Adrenal gland (tissue), 12 donors: ENCODE measurements around the gene GPD1. TPM values are rescaled to one million over a fixed set of nuclear protein-coding genes. Genes with fewer than 3 reads are reported as not detected.

Experiments used
- DNase-seq, 7 donors: peaks; one replicate each; pipeline ENCODE4 v3.0.0-alpha.2; 2019 to 2020
- H3K27ac ChIP-seq, 5 donors: fragments of 200-600 bp; sonication (generic) in 4 of 5; 1 replicate in 3 of 5; 2 replicates in 2 of 5; pipeline versions ENCODE4 v1.5.1 to v1.8.0; 2016 to 2020; ENCODE audit warnings: mild to moderate bottlenecking in 1 of 5
- H3K27me3 ChIP-seq: fragments of 200-600 bp; 2 replicates; pipeline ENCODE4 v1.8.0; 2021
- H3K36me3 ChIP-seq, 2 donors: fragments of 200-600 bp; replicated peaks in 1 of 2; 1 replicate in 1 of 2; 2 replicates in 1 of 2; pipeline versions ENCODE4 v1.5.1 to v1.8.0; 2018 to 2022
- H3K4me1 ChIP-seq, 2 donors: fragments of 200-600 bp; replicated peaks in 1 of 2; 1 replicate in 1 of 2; 2 replicates in 1 of 2; pipeline versions ENCODE4 v1.5.1 to v1.8.0; 2018 to 2021
- H3K4me3 ChIP-seq, 4 donors: fragments of 200-600 bp; sonication (generic) in 3 of 4; one replicate each; pipeline ENCODE4 v1.5.1; 2016 to 2018
- H3K9me3 ChIP-seq, 3 donors: fragments of 200-600 bp; sonication (generic) in 1 of 3; replicated peaks in 1 of 3; 1 replicate in 2 of 3; 2 replicates in 1 of 3; pipeline versions ENCODE4 v1.5.1 to v1.8.0; 2016 to 2021
- POLR2A ChIP-seq, 2 donors: fragments of 450-650 bp; IDR thresholded peaks; one replicate each; pipeline ENCODE4 v1.6.1; 2017; ENCODE audit warnings: antibody characterized with exemption in 2 of 2, mild to moderate bottlenecking in 2 of 2, moderate library complexity in 1 of 2
- WGBS, 4 donors: extraction: QIAGEN DNeasy Blood & Tissue Kit in 2 of 4; methylation state at CpG; one replicate each; pipeline versions ENCODE4 v1.1.5 to v1.1.7; 2013 to 2017; 5-methylcytosine and 5-hydroxymethylcytosine counted together
- intact Hi-C, 2 donors: fragments of 100-400 bp; cut with DNase I; formaldehyde crosslinking; loops; one replicate each; pipeline versions ENCODE4 v1.14.1 to v1.15.0; 2022 to 2023
- polyA plus RNA-seq, 3 donors: library from polyadenylated mRNA; stranded (reverse); fragments of 200-250 nt in 2 of 3; fragments of 350-450 nt in 1 of 3; fragmentation: Illumina TruSeq in 1 of 3; extraction: RNeasy Lipid Tissue Mini Kit (QIAGEN cat#74804) in 1 of 3; gene quantifications; one replicate each; pipeline ENCODE4 v1.2.3, GENCODE V29; 2013 to 2014
- total RNA-seq, 9 donors: library from RNA; depleted of rRNA in 4 of 9; stranded (reverse); fragments of >200 nt in 4 of 9; fragments of 120-200 nt in 1 of 9; fragmentation: NEBNext Ultra II Directional in 1 of 9; extraction: Animal tissue kit (Norgen Biotek cat#: 25700) in 1 of 9; gene quantifications; one replicate each; pipeline versions ENCODE4 v1.1.0 to v1.2.4, GENCODE V29; 2013 to 2023
- TF ChIP-seq, protein P1 (sequence below), 6 experiments: fragments of 450-650 bp in 4 of 6; fragments of 200-600 bp in 2 of 6; sonication (generic) in 1 of 6; IDR thresholded peaks; 1 replicate in 5 of 6; 2 replicates in 1 of 6; pipeline versions ENCODE4 v1.5.1 to v1.8.0; 2016 to 2021; ENCODE audit warnings: antibody characterized with exemption in 6 of 6, mild to moderate bottlenecking in 2 of 6, moderate library complexity in 1 of 6
- donor health status: healthy with polysubstance abuse.
- donor health status: Bipolar disorder and iron deficiency.
- donor health status: DM: yes; HTN: yes; CAD: no.
- donor health status: DM: no; HTN: no; CAD: no.
- donor health status: DM: no; HTN: no; CAD: no.
- donor health status: DM: yes; HTN: yes; CAD: no.

The GPD1 gene
- total and polyA plus RNA-seq, 12 donors = 0.43 to 36.9 (median 2.6) TPM

DNA sequence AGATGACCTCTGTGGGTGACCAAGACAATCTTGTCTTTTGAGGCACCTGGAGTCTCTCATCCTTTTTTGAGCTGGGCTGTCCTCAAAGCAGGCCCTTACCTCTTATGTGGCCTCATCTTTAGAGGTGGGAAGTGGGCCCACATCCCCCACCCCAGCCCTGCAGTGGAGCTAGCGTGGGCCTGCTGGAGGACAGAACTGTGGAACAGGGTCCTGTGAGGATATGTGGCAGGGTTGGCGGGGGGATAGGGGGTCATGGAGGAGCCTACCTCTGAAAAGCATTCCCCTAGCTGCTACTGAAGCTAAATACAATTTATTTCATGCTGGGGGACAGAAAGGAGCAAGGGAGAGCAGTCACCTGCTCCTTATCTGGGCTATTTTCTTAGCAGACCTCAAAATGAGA lies 457 bp upstream of the GPD1 start:
- no peaks in the 10 kb centered on the region for H3K27me3 ChIP-seq
- H3K4me3 ChIP-seq = no peak overlapping the region
- no peaks in the 10 kb centered on the region for H3K9me3 ChIP-seq
- no peak for DNase-seq
- H3K4me1 ChIP-seq = peaks cover 8 to 26% of the 10 kb centered on the region in 2 donors
- peak overlapping the region in 1 of 5 donors; percentile 5 for H3K27ac ChIP-seq
- peaks cover 0 to 18% of the 10 kb centered on the region in 2 donors for H3K36me3 ChIP-seq
- WGBS, 4 donors = 94 to 100% (median 95%) methylated on average over 2 of the region's 2 CpGs
- TF ChIP-seq, protein P1, sequence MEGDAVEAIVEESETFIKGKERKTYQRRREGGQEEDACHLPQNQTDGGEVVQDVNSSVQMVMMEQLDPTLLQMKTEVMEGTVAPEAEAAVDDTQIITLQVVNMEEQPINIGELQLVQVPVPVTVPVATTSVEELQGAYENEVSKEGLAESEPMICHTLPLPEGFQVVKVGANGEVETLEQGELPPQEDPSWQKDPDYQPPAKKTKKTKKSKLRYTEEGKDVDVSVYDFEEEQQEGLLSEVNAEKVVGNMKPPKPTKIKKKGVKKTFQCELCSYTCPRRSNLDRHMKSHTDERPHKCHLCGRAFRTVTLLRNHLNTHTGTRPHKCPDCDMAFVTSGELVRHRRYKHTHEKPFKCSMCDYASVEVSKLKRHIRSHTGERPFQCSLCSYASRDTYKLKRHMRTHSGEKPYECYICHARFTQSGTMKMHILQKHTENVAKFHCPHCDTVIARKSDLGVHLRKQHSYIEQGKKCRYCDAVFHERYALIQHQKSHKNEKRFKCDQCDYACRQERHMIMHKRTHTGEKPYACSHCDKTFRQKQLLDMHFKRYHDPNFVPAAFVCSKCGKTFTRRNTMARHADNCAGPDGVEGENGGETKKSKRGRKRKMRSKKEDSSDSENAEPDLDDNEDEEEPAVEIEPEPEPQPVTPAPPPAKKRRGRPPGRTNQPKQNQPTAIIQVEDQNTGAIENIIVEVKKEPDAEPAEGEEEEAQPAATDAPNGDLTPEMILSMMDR (IDR thresholded peaks at IDR 0.05) = no peak
- TF ChIP-seq POLR2A (IDR thresholded peaks at IDR 0.05) = no peak
- intact Hi-C loops = no loop called here

DNA sequence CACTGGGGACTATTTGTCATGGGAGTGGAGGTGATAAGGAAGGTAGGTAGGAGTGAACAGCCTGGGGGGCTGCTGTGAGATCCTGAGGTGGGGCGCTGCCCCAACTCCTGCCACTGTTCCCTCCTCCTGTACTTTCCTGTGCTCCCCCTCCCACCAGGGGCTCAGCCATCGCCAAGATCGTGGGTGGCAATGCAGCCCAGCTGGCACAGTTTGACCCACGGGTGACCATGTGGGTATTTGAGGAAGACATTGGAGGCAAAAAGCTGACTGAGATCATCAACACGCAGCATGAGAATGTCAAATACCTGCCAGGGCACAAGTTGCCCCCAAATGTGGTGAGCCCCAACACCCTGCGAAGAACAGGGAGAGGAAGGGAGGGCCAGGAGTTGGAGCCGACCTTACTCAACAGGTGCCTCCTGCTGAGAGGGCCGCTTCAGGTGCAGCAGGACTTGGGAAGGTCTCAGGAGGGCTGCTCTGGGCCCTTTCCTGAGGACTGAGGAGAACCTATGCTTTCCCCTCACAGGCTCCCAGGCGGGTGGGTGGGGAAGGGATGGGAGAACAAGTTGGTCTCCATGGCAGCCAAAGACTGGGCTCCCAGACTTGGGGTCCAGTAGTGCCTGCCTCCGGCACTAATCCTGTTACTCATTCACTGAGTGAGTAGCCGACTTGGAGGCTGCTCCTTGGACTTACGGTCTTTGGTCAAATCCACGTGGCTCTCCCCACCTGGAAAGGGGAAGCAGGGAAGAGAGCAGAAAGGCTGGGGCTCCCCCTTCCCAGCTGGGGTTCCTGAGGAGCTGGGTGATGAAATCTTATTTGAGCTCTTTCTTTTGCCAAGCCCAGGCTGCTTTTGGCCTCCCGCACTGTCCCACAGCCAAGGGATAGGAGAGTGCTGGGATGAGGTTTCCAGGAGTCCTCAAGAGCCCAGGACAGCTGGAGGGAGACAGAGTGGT lies 884 bp downstream of the GPD1 start:
- Histone ChIP-seq H3K4me3 (no peak overlapping the region), H3K27ac (no peak overlapping the region), H3K36me3 (peaks cover 0 to 4% of the 10 kb centered on the region in 2 donors), H3K9me3 (no peaks in the 10 kb centered on the region), H3K27me3 (no peaks in the 10 kb centered on the region), H3K4me1 (peaks cover 9 to 28% of the 10 kb centered on the region in 2 donors)
- intact Hi-C loops = no loop called here
- TF ChIP-seq POLR2A (IDR thresholded peaks at IDR 0.05) = no peak
- TF ChIP-seq, protein P1 (IDR thresholded peaks at IDR 0.05) = no peak
- no peak for DNase-seq
- 84 to 87% (median 86%) methylated on average over 9 to 14 of the region's 14 CpGs for WGBS, 4 donors

DNA sequence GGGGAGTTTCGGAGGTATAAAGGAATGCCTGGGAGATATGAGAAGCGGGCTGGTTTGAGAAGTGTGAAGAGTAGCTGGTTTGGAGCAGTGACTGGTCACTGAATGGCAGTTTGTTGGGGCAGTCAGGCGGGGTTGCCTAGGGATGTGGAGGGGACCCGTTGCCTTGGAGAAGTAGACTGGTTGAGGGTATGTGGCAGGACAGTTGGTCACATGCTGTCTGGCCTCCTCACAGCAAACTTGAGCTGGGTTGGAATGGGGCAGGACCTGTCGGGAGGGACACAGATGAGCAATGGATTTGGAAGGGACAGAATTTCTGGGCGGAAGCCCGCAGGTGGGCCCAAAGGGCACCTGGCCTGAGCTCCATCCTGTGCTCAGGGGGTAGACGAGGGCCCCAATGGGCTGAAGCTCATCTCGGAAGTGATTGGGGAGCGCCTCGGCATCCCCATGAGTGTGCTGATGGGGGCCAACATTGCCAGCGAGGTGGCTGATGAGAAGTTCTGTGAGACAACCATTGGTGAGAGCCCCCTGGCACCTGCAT lies 2.2 kb downstream of the GPD1 start:
- H3K9me3 ChIP-seq = no peaks in the 10 kb centered on the region
- WGBS, 4 donors = 90 to 94% (median 92%) methylated on average over 12 of the region's 12 CpGs
- no peaks in the 10 kb centered on the region for H3K27me3 ChIP-seq
- DNase-seq = no peak
- H3K27ac ChIP-seq = no peak overlapping the region
- intact Hi-C loops = no loop called here
- no peak for TF ChIP-seq POLR2A (IDR thresholded peaks at IDR 0.05)
- TF ChIP-seq, protein P1 (IDR thresholded peaks at IDR 0.05) = no peak
- H3K4me3 ChIP-seq = no peak overlapping the region
- H3K4me1 ChIP-seq = peaks cover 22 to 40% of the 10 kb centered on the region in 2 donors
- H3K36me3 ChIP-seq = no peaks in the 10 kb centered on the region

DNA sequence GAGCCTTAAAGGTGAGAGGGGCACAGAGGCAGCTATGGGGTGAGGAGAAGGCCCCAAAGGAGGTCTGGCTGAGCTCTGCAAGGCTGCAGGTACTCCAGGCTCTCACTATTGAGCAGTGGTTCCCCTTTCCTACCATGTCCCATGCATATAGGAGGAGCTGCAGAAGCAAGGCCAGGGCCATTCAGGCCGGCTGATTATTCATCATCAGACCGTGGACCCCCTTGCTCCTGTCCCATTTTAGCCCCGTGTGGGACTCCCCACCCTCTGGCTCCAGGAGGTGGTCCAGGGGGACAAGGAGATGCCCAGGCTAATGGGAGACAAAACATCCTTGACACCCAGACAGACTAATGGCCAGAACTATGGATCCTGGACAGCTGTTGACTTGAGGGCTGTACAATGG lies 3.1 kb downstream of the GPD1 start:
- intact Hi-C loops = no loop called here
- Histone ChIP-seq H3K27ac (no peak overlapping the region), H3K4me3 (no peak overlapping the region), H3K27me3 (no peaks in the 10 kb centered on the region), H3K9me3 (no peaks in the 10 kb centered on the region), H3K36me3 (no peaks in the 10 kb centered on the region), H3K4me1 (peaks cover 28 to 40% of the 10 kb centered on the region in 2 donors)
- no peak for DNase-seq
- WGBS, 4 donors = 68 to 100% (median 73%) methylated on average over 1 to 3 of the region's 3 CpGs
- TF ChIP-seq POLR2A (IDR thresholded peaks at IDR 0.05) = no peak
- TF ChIP-seq, protein P1 (IDR thresholded peaks at IDR 0.05) = no peak
